ENCODE results near the gene CIITA. TPM values are rescaled to one million over a fixed set of nuclear protein-coding genes. Genes with fewer than 3 reads are reported as not detected.

Gene CIITA
- total RNA-seq, 1 experiment from 2014 or later, result not detected

- H3K4me1 Mint-ChIP-seq (ENCODE audit: insufficient read depth, unreplicated experiment), result no peaks in the 10 kb centered on the region
- intact Hi-C loops (cut with micrococcal nuclease), result no loop called here
- no peak for TF ChIP-seq CTCF (IDR thresholded peaks at IDR 0.05; ENCODE audit: unreplicated experiment)
- H3K36me3 Mint-ChIP-seq (ENCODE audit: insufficient read depth, unreplicated experiment), result no peaks in the 10 kb centered on the region
- DNase-seq (ENCODE audit: unreplicated experiment), result no peak
- no peak overlapping the region for H3K4me3 Mint-ChIP-seq (ENCODE audit: unreplicated experiment)
- ChIA-PET POLR2A (interaction anchor here (0.7 to 1.1 kb wide), 2 partner anchors 14 to 153 kb away, joined by 3 read pairs; no protein-coding TSS in a partner anchor), CTCF (interaction anchor here (1.2 kb wide), 1 partner anchor 26 kb away, joined by 4 read pairs; no protein-coding TSS in a partner anchor)
- no TSS peak for BruUV-seq (replicated peaks)
- H3K9me3 Mint-ChIP-seq (ENCODE audit: unreplicated experiment), result no peaks in the 10 kb centered on the region
- no peak overlapping the region for H3K27ac Mint-ChIP-seq (ENCODE audit: low read depth, unreplicated experiment)
- peaks cover 77% of the 10 kb centered on the region for H3K27me3 Mint-ChIP-seq (ENCODE audit: insufficient read depth, unreplicated experiment)
Observed at GRCh38 chr16:10892782-10893318, 15.8 kb downstream of the CIITA start.

- no peak for TF ChIP-seq CTCF (IDR thresholded peaks at IDR 0.05; ENCODE audit: unreplicated experiment)
- intact Hi-C loops (cut with micrococcal nuclease), result no loop called here
- Mint-ChIP-seq H3K9me3 (ENCODE audit: unreplicated experiment) (no peaks in the 10 kb centered on the region), H3K27me3 (ENCODE audit: insufficient read depth, unreplicated experiment) (peaks cover 65% of the 10 kb centered on the region), H3K4me1 (ENCODE audit: insufficient read depth, unreplicated experiment) (no peaks in the 10 kb centered on the region), H3K4me3 (ENCODE audit: unreplicated experiment) (no peak overlapping the region), H3K27ac (ENCODE audit: low read depth, unreplicated experiment) (no peak overlapping the region), H3K36me3 (ENCODE audit: insufficient read depth, unreplicated experiment) (no peaks in the 10 kb centered on the region)
- CTCF ChIA-PET, result interaction anchor here (0.6 kb wide), 1 partner anchor 1476 kb away, joined by 3 read pairs; no protein-coding TSS in a partner anchor
- POLR2A ChIA-PET, result interaction anchor here (0.6 kb wide), 1 partner anchor 141 kb away, joined by 3 read pairs; no protein-coding TSS in a partner anchor
- no TSS peak for BruUV-seq (replicated peaks)
- DNase-seq (ENCODE audit: unreplicated experiment), result peak; percentile 60
Observed at GRCh38 chr16:10895053-10895946, 18.3 kb downstream of the CIITA start.

GRCh38 chr16:10896165-10896564 is 19.2 kb downstream of the CIITA start:
- Mint-ChIP-seq H3K4me3 (ENCODE audit: unreplicated experiment) (no peak overlapping the region), H3K9me3 (ENCODE audit: unreplicated experiment) (no peaks in the 10 kb centered on the region), H3K27me3 (ENCODE audit: insufficient read depth, unreplicated experiment) (peaks cover 57% of the 10 kb centered on the region), H3K36me3 (ENCODE audit: insufficient read depth, unreplicated experiment) (no peaks in the 10 kb centered on the region), H3K4me1 (ENCODE audit: insufficient read depth, unreplicated experiment) (no peaks in the 10 kb centered on the region), H3K27ac (ENCODE audit: low read depth, unreplicated experiment) (no peak overlapping the region)
- TF ChIP-seq CTCF (IDR thresholded peaks at IDR 0.05; ENCODE audit: unreplicated experiment), result no peak
- no TSS peak for BruUV-seq (replicated peaks)
- CTCF ChIA-PET, result no interaction called here
- intact Hi-C loops (cut with micrococcal nuclease), result no loop called here
- POLR2A ChIA-PET, result no interaction called here
- no peak for DNase-seq (ENCODE audit: unreplicated experiment)

DNA sequence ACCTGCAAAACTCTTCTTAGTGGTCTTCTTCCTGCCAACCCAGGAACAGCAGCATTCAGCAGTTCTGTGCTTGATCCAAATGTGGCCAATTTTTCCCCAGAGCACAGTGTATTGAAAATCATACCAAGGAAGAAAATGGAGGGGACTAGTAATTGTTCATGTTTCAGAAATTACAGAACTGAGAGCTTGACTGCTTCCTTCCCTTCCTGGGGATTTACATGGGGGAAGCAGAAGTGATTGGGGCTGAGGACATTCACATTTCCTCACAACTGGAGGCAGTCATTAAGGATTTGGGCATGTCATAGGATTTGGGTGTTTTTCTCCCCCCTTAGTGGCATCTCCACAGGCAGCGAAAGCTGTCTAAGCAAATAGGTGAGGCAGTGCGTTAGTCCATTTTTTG is 19.7 kb downstream of the CIITA start:
- Mint-ChIP-seq H3K36me3 (ENCODE audit: insufficient read depth, unreplicated experiment) (no peaks in the 10 kb centered on the region), H3K4me1 (ENCODE audit: insufficient read depth, unreplicated experiment) (no peaks in the 10 kb centered on the region), H3K27me3 (ENCODE audit: insufficient read depth, unreplicated experiment) (peaks cover 55% of the 10 kb centered on the region), H3K4me3 (ENCODE audit: unreplicated experiment) (no peak overlapping the region), H3K27ac (ENCODE audit: low read depth, unreplicated experiment) (no peak overlapping the region), H3K9me3 (ENCODE audit: unreplicated experiment) (no peaks in the 10 kb centered on the region)
- BruUV-seq (replicated peaks), result no TSS peak
- no peak for DNase-seq (ENCODE audit: unreplicated experiment)
- POLR2A ChIA-PET, result no interaction called here
- intact Hi-C loops (cut with micrococcal nuclease), result no loop called here
- no peak for TF ChIP-seq CTCF (IDR thresholded peaks at IDR 0.05; ENCODE audit: unreplicated experiment)
- CTCF ChIA-PET, result no interaction called here
